NCI-H510A treated with DMSO at 0.1 percent for 48 hours (cell line): ENCODE results near the gene TEP1.

Experiments
- DNase-seq: peaks from one replicate; lab custom pipeline; 2025; lab: John Stamatoyannopoulos, UW

The TEP1 gene

GRCh38 chr14:20429801-20430669 is 16.7 kb upstream of the TEP1 start:
- DNase-seq: no peak

- DNase-seq: no peak
Observed at GRCh38 chr14:20428802-20429201, 15.5 kb upstream of the TEP1 start.

- DNase-seq: no peak
Observed at GRCh38 chr14:20428010-20428365, 14.7 kb upstream of the TEP1 start.

GRCh38 chr14:20427231-20428009 is 14.1 kb upstream of the TEP1 start:
- DNase-seq: no peak

- DNase-seq: no peak
Observed at GRCh38 chr14:20424851-20425250, 11.6 kb upstream of the TEP1 start.

- no peak for DNase-seq
Observed at GRCh38 chr14:20422886-20423285, 9.6 kb upstream of the TEP1 start.

- no peak for DNase-seq
Observed at GRCh38 chr14:20421267-20421666, 8.0 kb upstream of the TEP1 start.

GRCh38 chr14:20419419-20419818 is 6.1 kb upstream of the TEP1 start:
- DNase-seq: no peak

- DNase-seq: no peak
Observed at GRCh38 chr14:20418501-20418909, 5.2 kb upstream of the TEP1 start.

GRCh38 chr14:20417250-20418186 is 4.2 kb upstream of the TEP1 start:
- no peak for DNase-seq

GRCh38 chr14:20416223-20416622 is 2.9 kb upstream of the TEP1 start:
- DNase-seq: no peak

- DNase-seq: peak; percentile 25
Observed at GRCh38 chr14:20415782-20416206, 2.5 kb upstream of the TEP1 start.

GRCh38 chr14:20413744-20414082 is 412 bp upstream of the TEP1 start:
- DNase-seq: peak; percentile 56

GRCh38 chr14:20412411-20412810 is 890 bp downstream of the TEP1 start:
- no peak for DNase-seq

- DNase-seq: no peak
Observed at GRCh38 chr14:20409226-20409625, 4.1 kb downstream of the TEP1 start.

GRCh38 chr14:20403521-20403920 is 9.8 kb downstream of the TEP1 start:
- no peak for DNase-seq

- no peak for DNase-seq
Observed at GRCh38 chr14:20400965-20401593, 12.2 kb downstream of the TEP1 start.

- DNase-seq: no peak
Observed at GRCh38 chr14:20400589-20400964, 12.7 kb downstream of the TEP1 start.

GRCh38 chr14:20397511-20397910 is 15.8 kb downstream of the TEP1 start:
- no peak for DNase-seq

GRCh38 chr14:20391505-20391904 is 21.8 kb downstream of the TEP1 start:
- DNase-seq: no peak

- no peak for DNase-seq
Observed at GRCh38 chr14:20388159-20388558, 25.1 kb downstream of the TEP1 start.

- DNase-seq: no peak
Observed at GRCh38 chr14:20387576-20387975, 25.7 kb downstream of the TEP1 start.
